CD4-positive, alpha-beta T cell treated with Interleukin-17A for 1 hour (primary cell): ENCODE data around the gene ACTL8.

ENCODE experiments used
- DNase-seq: peaks from one replicate; pipeline ENCODE4 v3.0.0-alpha.2; 2020

The ACTL8 gene

GRCh38 chr1:17810668-17811067, 55.5 kb downstream of the ACTL8 start:
- DNase-seq, result no peak

- no peak for DNase-seq
Observed at GRCh38 chr1:17816511-17816910, 61.4 kb downstream of the ACTL8 start.

DNA sequence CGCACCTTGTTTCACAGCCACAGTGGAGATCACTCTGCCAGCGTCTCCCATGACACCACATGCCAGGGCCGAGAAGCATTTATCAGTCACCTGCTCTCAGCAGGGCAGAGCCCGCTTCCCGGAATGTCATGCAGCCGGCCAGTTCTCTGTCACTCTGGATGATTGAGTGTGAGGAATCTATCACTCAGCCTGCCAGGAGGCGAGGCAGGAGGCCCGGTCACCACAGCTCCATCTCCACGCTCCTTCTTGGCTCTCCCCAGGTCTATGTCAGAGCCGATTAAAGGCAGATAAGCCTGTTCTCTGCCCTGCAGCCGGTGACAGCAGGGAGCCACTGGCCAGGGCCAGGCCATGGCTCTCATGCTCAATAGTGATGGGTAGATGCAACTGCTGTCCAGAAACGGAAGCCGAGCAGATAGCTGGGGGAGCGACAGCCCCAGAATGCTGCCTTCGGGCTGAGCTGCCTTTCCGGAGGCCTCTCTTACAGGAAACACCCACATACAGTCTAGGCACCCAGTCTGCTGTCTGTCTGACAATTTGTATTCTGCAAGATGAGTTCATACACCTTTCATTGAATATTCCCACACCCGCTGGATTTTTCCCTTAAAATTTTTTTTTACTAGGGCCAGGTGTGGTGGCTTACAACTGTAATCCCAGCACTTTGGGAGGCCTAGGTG, 64.1 kb downstream of the ACTL8 start:
- DNase-seq, result no peak

- DNase-seq, result no peak
Observed at GRCh38 chr1:17820198-17820597, 65.1 kb downstream of the ACTL8 start.

DNA sequence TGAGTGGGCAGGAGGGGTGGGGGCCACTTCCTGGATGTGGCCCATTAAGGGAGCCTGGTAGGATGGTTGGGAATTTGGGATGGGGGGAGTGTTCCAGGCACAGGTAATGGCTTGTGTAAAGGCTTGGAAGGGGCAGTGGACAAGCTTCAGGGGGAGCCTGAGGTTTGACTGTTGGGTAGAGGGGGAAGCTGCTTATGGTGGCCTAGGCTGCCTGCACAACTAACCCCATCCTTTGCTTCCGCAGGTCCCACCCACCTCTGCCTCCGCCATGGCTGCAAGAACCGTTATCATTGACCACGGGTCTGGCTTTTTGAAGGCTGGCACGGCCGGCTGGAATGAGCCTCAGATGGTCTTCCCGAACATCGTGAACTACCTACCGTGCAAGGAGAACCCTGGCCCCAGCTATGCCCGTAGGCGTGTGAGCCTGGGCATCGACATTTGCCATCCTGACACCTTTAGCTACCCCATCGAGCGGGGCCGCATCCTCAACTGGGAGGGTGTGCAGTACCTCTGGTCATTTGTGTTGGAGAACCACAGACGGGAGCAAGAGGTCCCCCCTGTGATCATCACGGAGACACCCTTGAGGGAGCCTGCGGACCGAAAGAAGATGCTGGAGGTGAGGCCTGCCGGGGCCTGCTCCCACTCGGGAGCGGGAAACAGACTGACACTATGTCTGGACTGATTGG, 67.8 kb downstream of the ACTL8 start:
- DNase-seq, result no peak

DNA sequence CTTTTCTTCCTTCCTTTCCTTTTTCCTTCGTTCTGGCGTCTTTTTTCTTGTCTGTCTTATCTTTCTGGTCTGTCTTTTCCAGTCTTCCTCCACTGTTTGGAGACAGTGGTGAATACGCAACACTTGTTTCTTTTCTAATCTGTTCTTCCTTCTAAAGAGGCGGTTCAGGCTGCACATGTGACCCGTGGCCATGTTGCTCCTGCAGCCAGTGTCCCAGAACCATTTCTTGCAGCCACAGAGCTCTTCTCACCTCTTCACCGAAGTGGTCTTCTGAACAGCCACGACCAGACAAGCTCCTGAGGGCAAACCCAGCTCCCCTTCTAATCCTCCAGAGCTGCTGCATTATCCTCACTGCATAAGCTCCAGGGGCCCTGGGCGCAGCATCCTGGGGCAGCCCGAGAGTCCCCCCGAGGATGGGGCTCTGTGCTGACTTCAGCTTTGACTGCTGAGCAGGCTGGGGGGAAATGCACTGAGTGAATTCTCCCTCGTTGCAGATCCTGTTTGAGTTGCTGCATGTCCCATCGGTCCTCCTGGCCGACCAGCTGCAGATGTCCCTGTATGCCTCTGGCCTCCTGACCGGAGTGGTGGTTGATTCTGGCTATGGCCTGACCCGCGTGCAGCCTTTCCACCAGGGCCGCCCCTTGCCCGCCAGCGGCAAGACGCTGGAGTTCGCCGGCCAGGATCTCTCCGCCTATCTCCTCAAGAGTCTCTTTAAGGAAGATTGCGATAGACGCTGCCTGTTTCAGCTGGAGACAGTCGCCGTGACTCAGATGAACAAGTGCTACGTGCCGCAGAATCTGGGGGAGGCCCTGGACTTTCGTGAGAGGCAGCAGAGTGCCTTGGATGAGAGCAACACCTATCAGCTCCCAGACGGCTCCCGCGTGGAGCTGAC, 70.4 kb downstream of the ACTL8 start:
- DNase-seq, result no peak

GRCh38 chr1:17826165-17826488, 71.0 kb downstream of the ACTL8 start:
- DNase-seq, result no peak

DNA sequence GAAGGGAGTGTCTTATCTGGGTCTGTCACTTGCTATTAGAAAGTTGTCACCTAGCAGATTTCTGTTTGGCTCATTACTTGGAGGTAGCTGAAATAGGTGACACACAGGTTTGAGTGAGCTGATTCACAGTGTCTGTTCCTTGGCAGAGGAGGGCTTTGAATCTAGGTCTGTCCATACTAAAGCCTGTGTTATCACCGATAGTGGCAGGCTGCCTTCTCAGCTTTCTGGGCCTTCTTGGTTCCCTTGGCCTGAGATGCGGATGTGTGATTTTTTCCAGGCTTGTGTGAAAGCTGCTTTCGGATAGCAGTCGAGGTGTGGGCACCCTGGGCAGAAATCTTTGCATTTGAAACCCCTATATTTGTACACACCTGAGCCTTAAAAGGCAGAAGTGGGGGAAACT, 73.9 kb downstream of the ACTL8 start:
- no peak for DNase-seq

- DNase-seq, result no peak
Observed at GRCh38 chr1:17829579-17829978, 74.4 kb downstream of the ACTL8 start.

DNA sequence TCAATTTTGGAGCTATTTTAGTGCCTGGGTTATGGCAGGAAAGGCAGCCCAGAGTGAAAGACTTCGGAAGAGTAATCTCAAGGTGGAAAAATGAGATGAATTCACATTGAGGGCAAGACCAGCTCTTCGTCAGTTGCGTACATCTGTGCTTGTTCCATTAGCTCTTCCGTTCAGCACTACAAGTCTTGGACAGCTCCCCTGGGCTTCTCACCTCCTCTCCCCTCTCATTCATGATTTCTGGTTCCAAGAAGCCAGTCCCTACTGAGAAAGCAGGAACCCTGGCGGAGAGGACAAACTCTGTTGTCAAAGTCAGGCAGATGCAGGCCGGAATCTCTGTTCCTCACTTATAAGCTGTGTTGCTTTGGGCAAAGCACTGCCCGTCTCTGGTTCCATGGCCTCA, 76.5 kb downstream of the ACTL8 start:
- DNase-seq, result no peak

DNA sequence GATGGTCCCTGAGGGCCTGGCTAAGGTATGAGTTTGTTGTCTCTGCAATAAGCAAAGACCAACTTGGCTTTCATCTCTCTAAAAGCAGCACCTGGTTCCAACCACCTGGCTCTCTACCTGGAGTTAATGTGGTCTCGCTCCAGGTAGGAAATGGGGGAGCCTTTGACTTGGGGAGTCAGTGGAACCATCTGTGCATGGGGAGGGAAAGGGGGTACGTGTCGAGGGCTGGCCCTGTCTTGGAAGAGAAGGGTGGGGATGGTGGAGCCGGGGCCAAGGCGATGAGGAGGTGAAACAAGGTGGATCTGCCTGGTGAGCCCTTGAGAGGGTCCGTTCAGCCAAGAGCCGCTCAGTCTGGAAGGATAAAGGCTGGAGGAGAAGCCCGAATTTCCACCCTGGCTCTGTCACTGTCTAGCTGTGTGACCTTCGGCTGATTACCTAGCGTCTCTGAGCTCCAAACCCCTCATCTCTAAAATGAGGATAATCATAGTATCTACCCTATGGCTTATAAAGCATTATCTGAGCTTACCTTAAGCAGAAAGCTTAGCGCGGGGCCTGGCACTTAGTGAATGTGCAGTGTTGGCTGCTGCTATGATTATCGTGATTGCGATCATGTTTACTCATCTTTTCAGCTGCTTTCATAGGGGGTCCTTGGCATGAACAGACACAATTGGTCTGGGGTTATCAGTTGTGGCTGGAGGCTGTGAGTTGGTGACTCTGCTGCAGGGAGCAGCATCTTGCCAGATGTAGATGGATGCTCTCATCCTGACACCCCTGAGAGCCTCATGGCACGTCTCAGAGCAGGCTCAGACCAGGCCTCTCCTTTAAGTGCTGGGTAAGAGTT, 78.7 kb downstream of the ACTL8 start:
- DNase-seq, result no peak

- DNase-seq, result no peak
Observed at GRCh38 chr1:17834561-17835100, 79.5 kb downstream of the ACTL8 start.

GRCh38 chr1:17837233-17838030, 82.3 kb downstream of the ACTL8 start:
- DNase-seq, result no peak

DNA sequence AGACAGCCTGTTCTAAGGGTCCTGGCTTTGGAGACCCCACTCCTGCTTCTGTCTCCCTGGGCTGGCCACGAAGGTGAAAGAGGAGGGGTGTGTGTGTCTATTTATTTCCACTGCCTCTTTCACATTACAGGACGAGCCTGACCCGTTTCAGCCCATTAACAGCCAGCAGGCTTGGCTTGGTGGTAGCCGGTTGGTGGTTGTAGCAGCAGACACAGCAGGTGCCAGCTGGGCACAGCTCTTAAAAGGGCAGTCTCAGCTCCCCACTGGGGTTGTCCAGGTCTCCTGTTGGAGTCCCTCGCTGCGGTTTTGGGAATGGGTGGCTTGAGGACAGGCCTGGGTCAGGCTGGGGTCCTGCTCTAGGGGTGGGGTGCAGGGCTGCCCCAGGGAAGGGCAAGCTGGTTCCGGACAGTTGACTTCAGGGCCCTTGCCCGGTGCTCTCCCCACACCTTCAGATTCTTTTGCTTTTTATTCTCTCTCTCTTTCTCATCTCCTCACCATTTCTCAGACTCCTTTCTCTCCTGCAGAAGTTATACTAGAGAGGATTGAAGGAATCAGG, 84.6 kb downstream of the ACTL8 start:
- DNase-seq, result no peak

DNA sequence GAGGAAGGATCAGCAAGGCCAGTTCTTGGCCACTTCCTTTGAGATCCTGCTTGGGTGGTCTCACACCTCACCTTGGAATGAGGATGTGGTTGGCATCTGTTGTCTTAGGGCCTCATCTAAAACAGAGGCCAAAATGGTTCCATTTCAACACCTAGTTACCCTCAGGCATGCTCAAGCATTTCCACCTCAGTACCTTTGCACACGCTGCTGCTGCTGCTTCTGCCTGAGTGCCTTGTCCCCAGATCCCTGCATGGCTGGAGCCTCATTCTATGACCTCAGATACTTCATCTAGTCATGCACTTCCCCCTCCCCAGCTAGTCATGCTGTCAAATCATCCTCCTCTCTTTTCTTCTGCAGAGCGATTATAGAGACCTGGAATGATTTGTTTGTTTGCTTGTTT, 86.8 kb downstream of the ACTL8 start:
- no peak for DNase-seq

GRCh38 chr1:17842686-17843085, 87.6 kb downstream of the ACTL8 start:
- no peak for DNase-seq

- DNase-seq, result no peak
Observed at GRCh38 chr1:17844185-17844826, 89.2 kb downstream of the ACTL8 start.

GRCh38 chr1:17845583-17845982, 90.5 kb downstream of the ACTL8 start:
- DNase-seq, result no peak

GRCh38 chr1:17846341-17846740, 91.2 kb downstream of the ACTL8 start:
- no peak for DNase-seq

DNA sequence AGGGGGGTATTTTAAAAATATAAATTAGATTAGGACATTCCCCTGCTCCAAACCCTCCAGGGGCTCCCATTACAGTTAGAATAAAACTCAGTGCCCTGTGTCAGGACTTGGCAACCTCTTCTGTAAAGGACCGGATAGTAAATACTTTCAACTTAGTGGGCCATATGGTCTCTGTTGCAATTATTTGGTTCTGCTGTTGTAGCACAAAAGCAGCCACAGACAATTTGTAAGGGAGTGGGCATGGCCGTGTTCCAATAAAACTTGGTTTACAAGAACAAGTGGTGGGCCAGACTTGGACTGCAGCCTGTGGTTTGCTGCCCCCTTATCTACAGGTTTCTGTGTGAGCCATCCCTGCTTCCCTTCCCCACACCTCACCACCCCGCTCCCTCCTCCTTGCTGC, 92.0 kb downstream of the ACTL8 start:
- no peak for DNase-seq

GRCh38 chr1:17849216-17849615, 94.1 kb downstream of the ACTL8 start:
- no peak for DNase-seq
